Activated CD4-positive, alpha-beta T cell treated with anti-CD3 and anti-CD28 coated beads, Interleukin-2, amount 10 ng/mL, durations not matched to agents 7 days and 5 days (primary cell): ENCODE data around the gene GOLGA8T. TPM values are rescaled to one million over a fixed set of nuclear protein-coding genes. Genes with fewer than 3 reads are reported as not detected.

Experiments
- total RNA-seq, 2 experiments: library from RNA; stranded (reverse); gene quantifications; one replicate each; pipeline ENCODE4 v1.2.3, GENCODE V29; 2021

The GOLGA8T gene
- total RNA-seq, 2 experiments from 2014 or later = not detected

Other genes starting within 250 kb of the GOLGA8T start
- gene GOLGA8J, start 52.1 kb upstream of the GOLGA8T start, total RNA-seq = under 1 TPM in 1 of 2 experiments, not detected in 1; 0.65 TPM